CD4-positive, alpha-beta T cell treated with Interleukin-4 for 4 hours (primary cell): ENCODE results near the gene MAGI1.

Experiments used
- DNase-seq: peaks from one replicate; pipeline ENCODE4 v3.0.0-alpha.2; 2020

The MAGI1 gene

GRCh38 chr3:65829228-65829627 lies 209.5 kb downstream of the MAGI1 start:
- DNase-seq, result no peak

GRCh38 chr3:65828706-65829105 lies 210.0 kb downstream of the MAGI1 start:
- DNase-seq, result no peak

- DNase-seq, result no peak
Measured at GRCh38 chr3:65827076-65827475, 211.6 kb downstream of the MAGI1 start.

GRCh38 chr3:65824166-65824565 lies 214.6 kb downstream of the MAGI1 start:
- no peak for DNase-seq

DNA sequence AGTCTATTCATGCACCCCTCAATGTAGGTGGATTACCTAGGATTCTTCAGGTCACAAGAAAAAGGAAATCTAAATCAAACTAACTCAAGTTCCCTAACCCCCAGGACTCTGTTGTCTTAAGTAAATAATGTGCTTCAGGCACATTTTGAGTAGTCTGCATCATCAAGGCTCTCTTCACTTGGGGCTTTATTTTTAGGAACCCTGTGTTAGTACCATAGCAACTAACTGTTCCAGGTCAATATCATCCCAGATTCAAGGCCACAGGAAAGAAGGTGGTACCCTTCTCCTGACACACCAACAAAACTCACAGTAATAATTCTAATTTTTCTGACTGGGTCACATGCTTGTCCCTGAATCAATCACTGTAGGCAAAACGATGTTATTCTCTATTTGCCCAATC lies 218.1 kb downstream of the MAGI1 start:
- DNase-seq, result no peak

GRCh38 chr3:65819896-65820295 lies 218.8 kb downstream of the MAGI1 start:
- DNase-seq, result no peak

DNA sequence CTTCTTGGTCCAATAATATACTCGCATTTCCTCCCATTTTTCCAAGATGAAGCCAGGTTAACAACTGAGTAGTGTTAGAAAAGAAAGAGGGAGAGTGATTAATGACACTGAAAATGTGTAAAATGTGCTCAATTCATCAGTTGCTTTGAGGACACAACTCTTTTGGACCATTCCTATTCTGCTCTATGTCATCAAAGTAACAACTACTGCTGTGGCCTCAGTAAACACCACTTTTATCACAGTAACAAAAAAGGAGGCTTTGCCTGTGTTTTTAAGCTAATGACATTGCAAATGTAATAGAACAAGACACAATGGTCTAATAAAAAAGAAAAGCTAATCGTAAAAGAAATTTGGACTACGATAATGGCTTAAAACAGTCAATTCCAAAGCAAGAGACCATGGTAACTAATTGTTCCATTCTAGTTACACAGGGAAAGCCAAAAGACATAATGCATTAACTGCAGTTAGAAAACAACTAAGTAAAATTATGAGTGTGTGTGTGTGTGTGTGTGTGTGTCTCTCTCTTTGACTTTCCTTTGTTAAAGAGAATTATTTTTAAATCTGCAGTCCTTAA lies 221.1 kb downstream of the MAGI1 start:
- DNase-seq, result no peak

GRCh38 chr3:65816208-65816607 lies 222.5 kb downstream of the MAGI1 start:
- DNase-seq, result no peak

GRCh38 chr3:65814845-65815578 lies 223.7 kb downstream of the MAGI1 start:
- DNase-seq, result no peak

GRCh38 chr3:65811892-65812291 lies 226.8 kb downstream of the MAGI1 start:
- DNase-seq, result no peak

- DNase-seq, result no peak
Measured at GRCh38 chr3:65811086-65811761, 227.5 kb downstream of the MAGI1 start.

DNA sequence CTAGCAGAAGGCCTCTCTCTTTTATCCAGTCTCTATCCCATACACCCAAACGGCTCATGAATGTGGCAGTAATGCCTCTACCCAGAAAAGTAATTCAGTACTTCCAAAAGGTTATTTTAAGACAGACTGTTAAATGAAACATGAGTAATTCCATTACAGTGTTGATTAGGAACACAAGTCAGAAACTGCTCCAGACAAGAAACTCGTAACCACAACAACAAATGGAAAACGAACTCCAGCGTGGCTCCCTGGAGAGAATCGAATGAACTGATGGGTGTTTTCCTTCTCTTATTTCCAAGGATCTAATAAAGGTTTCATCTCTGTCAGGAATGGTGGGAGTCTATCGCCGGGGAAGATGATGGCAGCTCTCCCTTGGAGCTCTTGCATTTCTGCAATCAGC lies 228.4 kb downstream of the MAGI1 start:
- no peak for DNase-seq

GRCh38 chr3:65809641-65810150 lies 229.0 kb downstream of the MAGI1 start:
- no peak for DNase-seq

GRCh38 chr3:65808824-65809223 lies 229.9 kb downstream of the MAGI1 start:
- no peak for DNase-seq

- no peak for DNase-seq
Measured at GRCh38 chr3:65808407-65808806, 230.3 kb downstream of the MAGI1 start.

DNA sequence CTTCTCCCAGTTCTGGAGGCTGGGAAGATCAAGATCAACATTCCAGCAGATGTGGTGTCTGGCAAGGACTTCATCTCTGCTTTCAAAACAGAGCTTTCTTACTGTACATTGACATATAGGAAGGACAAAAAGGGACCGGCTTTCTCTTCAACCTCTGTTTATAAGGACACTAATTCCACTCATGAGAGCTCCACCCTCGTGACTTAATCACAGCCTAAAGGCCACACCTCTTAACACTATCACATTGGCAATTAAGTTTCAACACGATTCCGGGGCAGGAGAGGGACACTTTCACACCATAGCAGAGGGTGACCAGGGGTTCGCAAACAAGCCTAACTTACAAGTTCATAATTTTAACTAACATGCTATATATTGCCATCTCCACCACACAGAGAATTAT lies 231.5 kb downstream of the MAGI1 start:
- DNase-seq, result no peak

- DNase-seq, result no peak
Measured at GRCh38 chr3:65806600-65806999, 232.1 kb downstream of the MAGI1 start.

DNA sequence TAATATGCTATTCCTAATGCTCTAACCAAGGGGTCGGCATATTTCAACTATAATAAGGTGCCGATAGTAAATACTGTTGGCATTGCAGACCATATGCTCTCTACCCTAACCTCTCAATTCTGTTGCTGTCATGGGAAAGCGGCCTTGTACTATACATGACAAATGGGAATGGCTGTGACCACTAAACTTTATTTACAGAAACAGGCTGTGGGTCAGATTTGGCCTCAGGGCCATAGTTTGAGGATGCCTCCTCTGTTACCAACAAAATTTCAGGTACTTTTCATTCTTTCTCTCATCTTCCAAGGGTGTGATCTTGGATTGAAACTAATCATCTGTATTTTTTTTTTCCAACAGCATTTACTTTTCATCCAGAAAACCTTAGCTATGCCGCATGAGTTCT lies 242.0 kb downstream of the MAGI1 start:
- no peak for DNase-seq

GRCh38 chr3:65795166-65795565 lies 243.6 kb downstream of the MAGI1 start:
- DNase-seq, result no peak

GRCh38 chr3:65793495-65794200 lies 245.1 kb downstream of the MAGI1 start:
- no peak for DNase-seq

DNA sequence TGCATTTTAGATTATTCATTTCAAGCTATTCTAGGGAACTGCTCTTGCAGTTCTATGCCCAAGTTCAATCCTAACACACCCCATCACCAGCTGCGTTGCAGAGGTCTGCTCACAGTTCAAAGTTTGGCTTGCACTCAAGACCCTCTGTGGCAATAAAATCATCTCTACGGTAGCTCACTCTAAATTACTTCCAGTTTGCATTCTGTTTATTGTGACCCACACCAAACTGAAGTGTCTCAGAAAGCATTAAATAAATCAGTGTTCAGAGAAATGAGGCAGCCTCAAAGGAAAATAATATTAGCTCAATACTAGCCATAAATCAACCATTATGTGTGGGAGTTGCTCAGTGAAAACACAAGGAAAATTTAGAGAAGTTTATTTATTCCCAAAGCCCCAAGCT lies 250.3 kb downstream of the MAGI1 start:
- no peak for DNase-seq

- no peak for DNase-seq
Measured at GRCh38 chr3:65787827-65788226, 250.9 kb downstream of the MAGI1 start.

DNA sequence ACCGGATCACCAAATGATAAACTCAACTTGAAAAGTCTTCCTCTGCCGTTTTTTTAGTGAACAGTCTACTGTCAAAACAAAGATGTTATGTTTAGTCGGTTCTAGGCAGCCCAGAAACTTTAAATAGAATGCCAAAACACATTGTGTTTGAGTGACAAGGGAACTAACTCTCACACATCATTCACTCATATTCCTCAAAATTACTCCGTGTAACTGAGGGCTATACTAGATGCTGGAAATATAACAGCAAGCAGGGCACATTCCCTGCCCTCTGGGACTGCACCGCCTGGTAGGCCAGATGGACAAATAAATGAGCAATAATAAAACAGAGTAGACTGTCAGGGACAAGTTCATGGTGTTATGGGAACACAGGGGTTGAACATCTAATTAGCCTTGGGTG lies 251.4 kb downstream of the MAGI1 start:
- no peak for DNase-seq

DNA sequence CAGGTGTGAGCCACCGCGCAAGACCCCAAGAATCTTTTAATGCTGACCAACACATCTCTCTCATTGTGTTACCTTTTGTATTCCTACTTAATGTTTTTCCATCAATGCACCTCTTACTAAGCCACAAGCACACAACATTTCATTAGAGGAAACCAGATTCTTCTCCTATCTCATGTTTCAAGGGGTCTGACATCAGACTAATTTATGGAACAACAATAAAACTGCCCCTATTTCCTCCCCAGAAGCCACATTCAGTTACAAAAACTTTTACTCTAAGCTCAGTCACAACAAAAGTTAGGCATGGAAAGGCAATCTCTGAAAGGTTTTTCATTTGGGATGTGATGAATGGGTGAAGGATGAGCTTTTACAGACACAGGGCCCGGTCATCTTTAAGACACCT lies 251.8 kb downstream of the MAGI1 start:
- DNase-seq, result no peak
